Activated CD4-positive, alpha-beta T cell treated with anti-CD3 and anti-CD28 coated beads for 24 hours (primary cell): ENCODE measurements around the gene SLC25A42.

Source experiments
- DNase-seq, 2 donors: peaks; one replicate each; pipeline ENCODE4 v3.0.0-alpha.2; 2020; ENCODE audit warnings: low read depth in 2 of 2

The SLC25A42 gene

GRCh38 chr19:19162495-19162894 is 98.7 kb downstream of the SLC25A42 start:
- no peak for DNase-seq
